K562 (cell line): ENCODE measurements around the gene DCP1B. TPM values are rescaled to one million over a fixed set of nuclear protein-coding genes. Genes with fewer than 3 reads are reported as not detected.
A peak's percentile ranks its signal among the peaks of the same experiment; 100 is the strongest.

Experiments
- ARNT ChIP-seq, 2 experiments: fragments of 450-650 bp; IDR thresholded peaks; 2 replicates each; pipeline ENCODE4 v1.6.1; 2016; ENCODE audit warnings: mild to moderate bottlenecking in 1 of 2
- C11orf30 ChIP-seq: fragments of 450-650 bp; IDR thresholded peaks from 2 replicates; pipeline ENCODE4 v1.6.1; 2016; ENCODE audit warnings: low read depth, mild to moderate bottlenecking
- CBX2 ChIP-seq: fragments of 200-600 bp; sonication (generic); IDR thresholded peaks from one replicate; pipeline ENCODE4 v1.6.1; 2012; ENCODE audit warnings: mild to moderate bottlenecking, low read length, inconsistent platforms; ENCODE audit not compliant: insufficient read depth, poor library complexity, severe bottlenecking
- CUX1 ChIP-seq: fragments of 200-800 bp; sonication (Bioruptor generic); IDR thresholded peaks from 2 replicates; pipeline ENCODE4 v1.6.1; 2016; ENCODE audit warnings: missing genetic modification characterization, missing compliant biosample characterization
- CXXC5 ChIP-seq: fragments of 250-450 bp; sonication (Bioruptor Pico); IDR thresholded peaks from 2 replicates; pipeline ENCODE4 v1.8.0; 2022; ENCODE audit warnings: inconsistent platforms, mild to moderate bottlenecking, moderate library complexity
- DDX20 ChIP-seq: fragments of 450-650 bp; IDR thresholded peaks from 2 replicates; pipeline ENCODE4 v1.6.1; 2016; ENCODE audit warnings: missing genetic modification characterization, low read depth, mild to moderate bottlenecking, missing compliant biosample characterization, moderate library complexity
- FOS ChIP-seq: IDR thresholded peaks from 3 replicates; pipeline ENCODE4 v1.6.1; 2011; ENCODE audit not compliant: insufficient read length; ENCODE audit errors: extremely low read depth
- FOXJ2 ChIP-seq: fragments of 200-800 bp; sonication (Bioruptor generic); IDR thresholded peaks from 2 replicates; pipeline ENCODE4 v1.6.1; 2016; ENCODE audit warnings: missing genetic modification characterization, missing compliant biosample characterization
- HSF4 ChIP-seq: fragments of 250-450 bp; sonication (Bioruptor Pico); IDR thresholded peaks from 2 replicates; pipeline ENCODE4 v2.1.2; 2022; ENCODE audit warnings: mild to moderate bottlenecking, moderate library complexity, borderline replicate concordance
- MEF2D ChIP-seq: conservative IDR thresholded peaks from 2 replicates; pipeline ENCODE4 v1.6.1; 2016; ENCODE audit warnings: low read depth, missing genetic modification characterization, missing compliant biosample characterization
- NCOA2 ChIP-seq, 2 experiments: fragments of 450-650 bp; IDR thresholded peaks; 2 replicates each; pipeline ENCODE4 v1.6.1; 2018; ENCODE audit warnings: mild to moderate bottlenecking in 2 of 2, moderate library complexity in 1 of 2; ENCODE audit not compliant: partially characterized antibody in 2 of 2
- NEUROD1 ChIP-seq: fragments of 150-350 bp; IDR thresholded peaks from 2 replicates; pipeline ENCODE4 v1.6.1; 2014; ENCODE audit warnings: borderline replicate concordance, low read length, low read depth; ENCODE audit not compliant: partially characterized antibody
- NR1H2 ChIP-seq: sonication (generic); formaldehyde crosslinking; IDR thresholded peaks from 2 replicates; pipeline ENCODE4 v1.4.0; 2020; ENCODE audit warnings: mild to moderate bottlenecking, missing genetic modification reagents
- SNRNP70 ChIP-seq: fragments of 200-400 bp; formaldehyde crosslinking; optimal IDR thresholded peaks from 2 replicates; pipeline ENCODE3; 2017; ENCODE audit warnings: low read depth, low read length
- TAF9B ChIP-seq: fragments of 450-650 bp; IDR thresholded peaks from 2 replicates; pipeline ENCODE4 v1.6.1; 2018; ENCODE audit warnings: mild to moderate bottlenecking; ENCODE audit not compliant: partially characterized antibody
- TCF7 ChIP-seq: sonication (generic); IDR thresholded peaks from 2 replicates; pipeline ENCODE4 v1.6.1; 2016; ENCODE audit warnings: antibody characterized with exemption, borderline replicate concordance
- TOE1 ChIP-seq, 2 experiments: fragments of 450-650 bp in 1 of 2; sonication (generic) in 1 of 2; formaldehyde crosslinking in 1 of 2; IDR thresholded peaks; 2 replicates each; pipeline versions ENCODE4 v1.7.1 to v1.8.0; 2016 to 2022; ENCODE audit warnings: borderline replicate concordance in 2 of 2, mild to moderate bottlenecking in 2 of 2, antibody characterized with exemption in 1 of 2, inconsistent platforms in 1 of 2, low read depth in 1 of 2, missing genetic modification reagents in 1 of 2, moderate library complexity in 1 of 2
- VEZF1 ChIP-seq: fragments of 200-800 bp; sonication (Bioruptor generic); IDR thresholded peaks from 2 replicates; pipeline ENCODE4 v1.6.1; 2017; ENCODE audit warnings: missing genetic modification characterization, missing compliant biosample characterization
- ZNF449 ChIP-seq: fragments of 250-450 bp; sonication (Bioruptor Pico); IDR thresholded peaks from 2 replicates; pipeline ENCODE4 v1.8.0; 2022; ENCODE audit warnings: moderate library complexity, mild to moderate bottlenecking, inconsistent platforms
- polyA plus RNA-seq, 8 experiments: library from polyadenylated mRNA; depleted of rRNA in 4 of 8; stranded (reverse) in 5 of 8; unstranded in 3 of 8; fragments of >200 nt; fragmentation: Nextera tagmentation in 2 of 8; fragmentation: Illumina TruSeq in 1 of 8; extraction: Ambion mirVana in 2 of 8; extraction: Trizol in 1 of 8; gene quantifications; 2 replicates each; pipeline versions ENCODE4 v1.2.1 to v1.2.3, GENCODE V29; 2011 to 2014; ENCODE audit warnings: inconsistent platforms in 1 of 8, missing spikeins in 1 of 8
- total RNA-seq, 7 experiments: library from RNA; depleted of rRNA in 6 of 7; stranded (reverse); fragments of >200 nt in 6 of 7; fragmentation: Illumina TruSeq in 2 of 7; extraction: Trizol in 2 of 7; gene quantifications; 2 replicates each; pipeline versions ENCODE4 v1.2.1 to v1.2.3, GENCODE V29; 2011 to 2021; ENCODE audit warnings: low replicate concordance in 1 of 7

DCP1B gene
- total and polyA plus RNA-seq, 9 of the 15 experiments (the other 6 are each of a cell fraction or from before 2014, with no cell fraction given) = 0.83 to 7.3 (median 3.4) TPM

GRCh38 chr12:2004113-2004929 is at the start of gene DCP1B (continued):
- TF ChIP-seq FOS (no peak), FOXJ2 (tag) (no peak), DDX20 (tag) (no peak), MEF2D (tag) (no peak), VEZF1 (CRISPR knock-in tag) (peak; percentile 93), C11orf30 (peak; percentile 62), ARNT (IDR thresholded peaks at IDR 0.05) (no peak), CXXC5 (CRISPR knock-in tag) (peak; percentile 66; the same call in 1 of the 2 replicates), TOE1 (IDR thresholded peaks at IDR 0.05; ENCODE audit: borderline replicate concordance) (peak; percentile 92), TOE1 (CRISPR knock-in tag; IDR thresholded peaks at IDR 0.05; ENCODE audit: borderline replicate concordance, low read depth) (no peak), NCOA2 (IDR thresholded peaks at IDR 0.05; ENCODE audit: partially characterized antibody in 2 of 2) (no peak), CUX1 (CRISPR knock-in tag) (no peak), HSF4 (no peak), NEUROD1 (peak; percentile 87), ZNF449 (CRISPR knock-in tag) (no peak), SNRNP70 (no peak), CBX2 (no peak), NR1H2 (CRISPR knock-in tag) (no peak), TAF9B (peak; percentile 46), TCF7 (no peak)
